T-cell (primary cell): ENCODE results near the gene DLGAP1. TPM values are rescaled to one million over a fixed set of nuclear protein-coding genes. Genes with fewer than 3 reads are reported as not detected.

Source experiments
- ATAC-seq, 4 experiments: fragments of 200-7000 bp in 3 of 4; fragments of 150-1000 bp in 1 of 4; cut with Tn5 transposase; replicated peaks in 1 of 4; 1 replicate in 3 of 4; 2 replicates in 1 of 4; pipeline ENCODE4 v1.10.0; 2021; ENCODE audit warnings: moderate library complexity in 3 of 4, mild to moderate bottlenecking in 2 of 4, moderate number of reproducible peaks in 1 of 4
- CTCF ChIA-PET, 2 donors: fragments of 300-600 bp; sonication (Branson Sonifier 250); formaldehyde crosslinking; loops; one replicate each; lab custom pipeline; 2022; ENCODE audit warnings: antibody characterized with exemption in 2 of 2; lab: Charles Lee
- POLR2A ChIA-PET, 2 donors: fragments of 300-600 bp; sonication (Branson Sonifier 250); formaldehyde crosslinking; loops; one replicate each; lab custom pipeline; 2022; ENCODE audit warnings: antibody characterized with exemption in 2 of 2; lab: Charles Lee
- DNase-seq, 35 experiments: peaks; one replicate each; pipeline versions ENCODE4 v3.0.0 to v3.0.0-alpha.2; 2013 to 2023
- H3K27ac ChIP-seq: one replicate; pipeline ENCODE4 v1.5.1; 2013; ENCODE audit warnings: low read length
- H3K27me3 ChIP-seq, 2 experiments: replicated peaks in 1 of 2; 1 replicate in 1 of 2; 2 replicates in 1 of 2; pipeline versions ENCODE4 v1.6.1 to v1.7.0; 2013; ENCODE audit warnings: low read length in 1 of 2, mixed read lengths in 1 of 2; ENCODE audit not compliant: control insufficient read depth in 2 of 2, insufficient read depth in 2 of 2; ENCODE audit errors: extremely low read depth in 1 of 2
- H3K36me3 ChIP-seq, 2 donors: 1 replicate in 1 of 2; 2 replicates in 1 of 2; pipeline versions ENCODE4 v1.6.1 to v1.7.0; 2013; ENCODE audit warnings: low read length in 1 of 2; ENCODE audit not compliant: control insufficient read depth in 2 of 2, insufficient read depth in 1 of 2; ENCODE audit errors: extremely low read depth in 1 of 2
- H3K4me1 ChIP-seq, 2 experiments: 1 replicate in 1 of 2; 2 replicates in 1 of 2; pipeline versions ENCODE4 v1.6.1 to v1.7.0; 2013; ENCODE audit warnings: low read length in 2 of 2, mixed read lengths in 1 of 2; ENCODE audit not compliant: insufficient read depth in 2 of 2, control insufficient read depth in 1 of 2; ENCODE audit errors: extremely low read depth in 1 of 2
- H3K4me3 ChIP-seq, 2 donors: 1 replicate in 1 of 2; 2 replicates in 1 of 2; pipeline versions ENCODE4 v1.5.1 to v1.7.0; 2013; ENCODE audit warnings: mild to moderate bottlenecking in 2 of 2, low read length in 1 of 2, moderate library complexity in 1 of 2; ENCODE audit not compliant: control insufficient read depth in 1 of 2; ENCODE audit errors: extremely low read depth in 1 of 2
- H3K9me3 ChIP-seq: 2 replicates; pipeline ENCODE4 v1.7.0; 2013
- H3K27ac Mint-ChIP-seq, 2 donors: one replicate each; pipeline ENCODE4 v1.8.0; 2020 to 2021; ENCODE audit warnings: mild to moderate bottlenecking in 2 of 2, mixed read lengths in 2 of 2
- H3K27me3 Mint-ChIP-seq, 2 donors: one replicate each; pipeline ENCODE4 v1.8.0; 2021 to 2022; ENCODE audit warnings: mixed read lengths in 2 of 2
- H3K36me3 Mint-ChIP-seq: one replicate; pipeline ENCODE4 v1.8.0; 2021; ENCODE audit warnings: mixed read lengths
- H3K4me1 Mint-ChIP-seq, 3 donors: one replicate each; pipeline ENCODE4 v1.8.0; 2020 to 2022; ENCODE audit warnings: mixed read lengths in 3 of 3, mild to moderate bottlenecking in 1 of 3
- H3K4me3 Mint-ChIP-seq, 3 donors: one replicate each; pipeline ENCODE4 v1.8.0; 2020 to 2022; ENCODE audit warnings: mild to moderate bottlenecking in 3 of 3, mixed read lengths in 3 of 3, moderate library complexity in 3 of 3
- H3K9me3 Mint-ChIP-seq, 3 donors: one replicate each; pipeline ENCODE4 v1.8.0; 2020 to 2022; ENCODE audit warnings: mixed read lengths in 3 of 3
- WGBS: methylation state at CpG from one replicate; pipeline ENCODE4 v1.1.5; 2013; ENCODE audit warnings: missing lambda C conversion rate; ENCODE audit not compliant: insufficient coverage; 5-methylcytosine and 5-hydroxymethylcytosine counted together
- total RNA-seq, 35 experiments: library from RNA in 6 of 35; stranded (reverse) in 6 of 35; fragments of 120-200 nt in 1 of 35; gene quantifications; one replicate each; pipeline versions ENCODE4 v1.2.1 to v1.2.4 and lab custom pipeline; 2013 to 2026

The DLGAP1 gene
- total RNA-seq, 5 donors from 2014 or later (not counting 1 experiment from before 2014, with no cell fraction given) = 0.25 to 1.8 (median 0.26) TPM

DNA sequence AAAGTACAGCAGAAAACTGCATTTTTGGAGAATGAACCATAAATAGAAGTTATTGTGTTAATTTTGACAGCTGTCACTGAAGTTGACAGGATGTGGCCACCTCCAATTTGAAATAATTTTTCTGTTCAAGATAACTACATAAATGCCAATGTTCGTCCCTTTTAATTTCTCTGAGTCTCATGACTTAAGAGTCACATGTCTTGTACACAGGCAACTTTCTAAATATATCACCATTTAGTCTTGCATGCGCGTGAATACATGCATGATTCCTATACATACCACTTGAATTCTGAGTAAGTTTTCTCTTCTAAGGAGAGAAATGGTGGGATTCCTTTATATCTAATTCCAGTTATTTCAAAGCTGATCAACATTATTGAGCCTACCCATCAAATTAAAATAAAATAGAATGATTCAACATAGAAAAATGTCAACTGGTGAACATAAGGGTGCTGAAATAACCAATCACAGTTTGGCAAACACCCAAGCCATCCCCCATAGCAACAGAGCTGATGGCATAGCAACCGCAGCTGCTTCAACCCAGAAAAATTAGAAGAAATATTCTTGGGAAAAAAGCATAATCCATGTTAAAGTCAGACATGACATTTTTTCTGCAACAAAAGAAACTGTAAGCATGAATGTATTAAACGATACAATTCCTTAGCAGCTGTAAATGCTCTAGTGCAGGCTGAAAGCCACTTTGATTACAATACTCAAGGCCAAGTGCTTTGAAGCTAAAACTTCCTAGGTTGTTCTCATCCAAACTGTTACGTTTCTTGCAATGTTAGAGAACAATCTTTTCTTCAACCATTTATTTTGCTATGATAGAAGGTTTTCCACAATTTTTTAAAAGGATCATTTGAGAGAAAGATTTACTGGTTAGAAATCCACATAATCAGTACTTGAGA is 282.7 kb downstream of the DLGAP1 start:
- no peak for ATAC-seq
- Mint-ChIP-seq H3K4me3 (no peak overlapping the region), H3K27me3 (no peaks in the 10 kb centered on the region), H3K27ac (no peak overlapping the region), H3K4me1 (no peaks in the 10 kb centered on the region), H3K36me3 (no peaks in the 10 kb centered on the region), H3K9me3 (peaks cover 2 to 11% (median 7%) of the 10 kb centered on the region in 3 donors)
- CTCF ChIA-PET = no interaction called here
- WGBS = no CpG with 5 or more reads among the region's 6 CpGs
- H3K9me3 ChIP-seq = no peaks in the 10 kb centered on the region
- H3K4me1 ChIP-seq = no peaks in the 10 kb centered on the region
- no peak for DNase-seq
- no peak overlapping the region for H3K4me3 ChIP-seq
- H3K27ac ChIP-seq = no peak overlapping the region
- H3K36me3 ChIP-seq = no peaks in the 10 kb centered on the region
- POLR2A ChIA-PET = no interaction called here
- H3K27me3 ChIP-seq = no peaks in the 10 kb centered on the region

DNA sequence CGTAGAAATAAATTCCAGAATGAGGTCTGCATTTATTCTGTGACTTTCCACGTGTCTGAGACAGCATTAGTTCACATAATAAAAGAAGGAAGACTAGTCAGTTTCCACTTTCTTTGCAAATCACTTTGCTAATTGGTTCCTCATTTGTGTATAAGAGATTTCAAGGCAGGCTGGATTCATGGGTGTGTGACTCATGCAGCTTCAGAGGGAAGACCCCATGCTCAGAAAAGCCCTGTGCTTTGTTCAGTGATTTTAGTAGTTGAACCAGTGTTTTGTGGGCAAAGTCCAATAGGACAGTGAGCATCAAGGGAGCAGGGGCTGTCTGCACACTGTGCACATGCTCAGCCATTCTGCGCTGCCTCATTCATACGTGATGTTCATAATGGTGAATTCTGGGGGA is 297.8 kb downstream of the DLGAP1 start:
- no peak overlapping the region for H3K27ac Mint-ChIP-seq
- no peaks in the 10 kb centered on the region for H3K27me3 Mint-ChIP-seq
- no peaks in the 10 kb centered on the region for H3K4me1 Mint-ChIP-seq
- peaks cover 0 to 3% (median 3%) of the 10 kb centered on the region in 3 donors for H3K9me3 Mint-ChIP-seq
- Histone ChIP-seq H3K9me3 (no peaks in the 10 kb centered on the region), H3K27ac (no peak overlapping the region), H3K4me3 (no peak overlapping the region), H3K27me3 (no peaks in the 10 kb centered on the region), H3K36me3 (no peaks in the 10 kb centered on the region), H3K4me1 (no peaks in the 10 kb centered on the region)
- H3K4me3 Mint-ChIP-seq = no peak overlapping the region
- ATAC-seq (no peak), DNase-seq (no peak)
- ChIA-PET CTCF (no interaction called here), POLR2A (no interaction called here)
- no peaks in the 10 kb centered on the region for H3K36me3 Mint-ChIP-seq
- WGBS = 100% methylated on average over 2 of the region's 4 CpGs

DNA sequence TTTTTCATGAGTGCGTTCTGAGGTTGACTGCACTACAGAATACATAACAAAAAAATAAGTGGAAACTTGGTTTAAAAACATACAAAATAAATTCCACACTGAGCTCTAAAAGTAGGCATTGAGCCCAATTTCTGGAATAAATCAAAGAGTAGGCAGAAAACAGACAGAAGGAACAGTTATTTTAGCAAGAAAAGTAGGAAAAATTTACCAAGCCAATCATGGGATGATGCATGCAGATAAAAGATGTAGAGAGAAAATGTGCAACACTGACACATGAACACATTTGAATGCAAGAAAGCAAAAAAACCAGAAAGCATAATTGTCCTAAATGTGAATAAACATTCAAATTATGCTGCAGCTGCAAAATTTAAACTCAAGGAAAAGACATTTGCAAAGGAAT is 308.3 kb downstream of the DLGAP1 start:
- H3K9me3 ChIP-seq = no peaks in the 10 kb centered on the region
- Mint-ChIP-seq H3K36me3 (no peaks in the 10 kb centered on the region), H3K4me3 (no peak overlapping the region), H3K27ac (no peak overlapping the region), H3K9me3 (peaks cover 0 to 1% (median 1%) of the 10 kb centered on the region in 3 donors), H3K27me3 (peaks cover 0 to 1% of the 10 kb centered on the region in 2 donors), H3K4me1 (no peaks in the 10 kb centered on the region)
- ChIA-PET POLR2A (no interaction called here), CTCF (no interaction called here)
- ATAC-seq (no peak), DNase-seq (no peak)
- H3K4me1 ChIP-seq = no peaks in the 10 kb centered on the region
- H3K27ac ChIP-seq = no peak overlapping the region
- H3K27me3 ChIP-seq = no peaks in the 10 kb centered on the region
- no peaks in the 10 kb centered on the region for H3K36me3 ChIP-seq
- H3K4me3 ChIP-seq = no peak overlapping the region
- WGBS = no CpG with 5 or more reads among the region's 1 CpG

DNA sequence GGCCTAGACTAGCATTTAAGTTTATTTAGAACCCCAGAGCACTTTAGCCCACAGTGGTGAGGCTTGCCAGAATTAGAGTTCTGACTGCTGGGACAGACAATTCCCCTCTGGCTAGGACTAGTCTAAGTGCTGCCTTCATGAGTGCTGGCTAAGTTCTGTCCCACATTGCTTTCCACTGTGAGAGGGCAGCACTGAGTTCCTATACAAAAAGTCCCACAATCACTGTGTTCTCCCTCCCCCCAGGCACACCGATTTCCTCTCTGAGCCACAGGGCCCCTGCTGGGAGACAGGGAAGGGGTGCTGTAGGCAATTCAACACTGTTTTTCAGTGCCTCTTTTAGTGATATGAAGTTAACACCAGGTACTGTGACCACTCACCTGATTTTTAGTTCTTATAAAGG is 310.9 kb downstream of the DLGAP1 start:
- Histone ChIP-seq H3K9me3 (no peaks in the 10 kb centered on the region), H3K4me3 (no peak overlapping the region), H3K4me1 (no peaks in the 10 kb centered on the region), H3K27me3 (no peaks in the 10 kb centered on the region), H3K27ac (no peak overlapping the region), H3K36me3 (no peaks in the 10 kb centered on the region)
- Mint-ChIP-seq H3K9me3 (peaks cover 3 to 5% (median 4%) of the 10 kb centered on the region in 3 donors), H3K36me3 (no peaks in the 10 kb centered on the region), H3K27ac (no peak overlapping the region), H3K27me3 (peaks cover 0 to 5% of the 10 kb centered on the region in 2 donors), H3K4me3 (no peak overlapping the region), H3K4me1 (no peaks in the 10 kb centered on the region)
- CTCF ChIA-PET = no interaction called here
- ATAC-seq (no peak), DNase-seq (no peak)
- WGBS = no CpG with 5 or more reads among the region's 1 CpG
- POLR2A ChIA-PET = no interaction called here

DNA sequence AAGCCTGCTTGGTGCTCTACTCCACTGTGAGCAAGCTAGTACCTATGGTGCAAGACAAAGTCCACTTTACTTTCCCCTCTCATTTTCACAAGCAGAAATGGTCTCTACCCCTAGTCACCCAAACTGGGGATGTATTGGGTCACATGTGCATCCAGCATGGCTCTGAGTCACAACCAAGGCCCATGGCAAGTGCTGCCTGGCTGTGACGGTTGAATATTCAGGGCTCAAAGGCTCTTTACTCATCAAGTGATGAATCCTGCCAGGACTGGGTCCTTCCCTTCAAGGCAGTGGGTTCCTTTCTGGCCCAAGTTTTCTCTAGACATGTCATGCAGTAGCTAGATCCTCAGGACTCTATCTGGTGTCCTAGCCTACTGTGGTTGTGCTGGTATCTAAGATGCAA is 311.5 kb downstream of the DLGAP1 start:
- WGBS = 100% methylated on average over 1 of the region's 1 CpG
- ATAC-seq (no peak), DNase-seq (no peak)
- ChIA-PET CTCF (no interaction called here), POLR2A (no interaction called here)
- Histone ChIP-seq H3K4me1 (no peaks in the 10 kb centered on the region), H3K4me3 (no peak overlapping the region), H3K9me3 (no peaks in the 10 kb centered on the region), H3K27me3 (no peaks in the 10 kb centered on the region), H3K36me3 (no peaks in the 10 kb centered on the region), H3K27ac (no peak overlapping the region)
- no peak overlapping the region for H3K4me3 Mint-ChIP-seq
- H3K36me3 Mint-ChIP-seq = no peaks in the 10 kb centered on the region
- peaks cover 0 to 5% of the 10 kb centered on the region in 2 donors for H3K27me3 Mint-ChIP-seq
- H3K4me1 Mint-ChIP-seq = no peaks in the 10 kb centered on the region
- peaks cover 3 to 8% (median 4%) of the 10 kb centered on the region in 3 donors for H3K9me3 Mint-ChIP-seq
- no peak overlapping the region for H3K27ac Mint-ChIP-seq

DNA sequence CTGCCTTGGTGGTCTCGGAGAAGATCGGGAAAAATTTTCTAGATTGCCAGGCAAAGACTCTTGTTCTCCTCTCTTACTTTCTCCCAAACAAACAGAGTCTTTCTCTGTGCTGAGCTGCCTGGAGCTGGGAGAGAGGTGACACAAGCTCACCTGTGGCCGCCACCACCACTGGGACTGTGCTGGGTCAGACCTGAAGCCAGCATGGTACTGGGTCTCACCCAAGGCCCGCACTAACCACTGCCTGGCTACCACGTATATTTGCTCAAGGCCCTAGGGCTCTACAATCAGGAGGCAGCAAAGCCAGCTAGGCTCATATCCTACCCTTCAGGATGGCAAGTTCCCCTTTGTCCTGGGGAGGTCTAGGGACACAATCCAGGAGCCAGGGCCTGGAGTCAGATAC is 312.2 kb downstream of the DLGAP1 start:
- Mint-ChIP-seq H3K27ac (no peak overlapping the region), H3K4me1 (no peaks in the 10 kb centered on the region), H3K27me3 (peaks cover 0 to 5% of the 10 kb centered on the region in 2 donors), H3K36me3 (no peaks in the 10 kb centered on the region), H3K9me3 (peaks cover 3 to 12% (median 4%) of the 10 kb centered on the region in 3 donors), H3K4me3 (no peak overlapping the region)
- H3K27me3 ChIP-seq = no peaks in the 10 kb centered on the region
- WGBS = 67% methylated on average over 3 of the region's 5 CpGs
- H3K27ac ChIP-seq = no peak overlapping the region
- H3K4me3 ChIP-seq = no peak overlapping the region
- DNase-seq (no peak), ATAC-seq (no peak)
- H3K9me3 ChIP-seq = no peaks in the 10 kb centered on the region
- ChIA-PET POLR2A (no interaction called here), CTCF (no interaction called here)
- H3K36me3 ChIP-seq = no peaks in the 10 kb centered on the region
- H3K4me1 ChIP-seq = no peaks in the 10 kb centered on the region
